HK-2 (cell line): Measurements from ENCODE around the gene OR51G2.

Source experiments
- DNase-seq: peaks from one replicate; pipeline ENCODE4 v3.0.0-alpha.2; 2018; ENCODE audit not compliant: unreplicated experiment

Gene OR51G2

DNA sequence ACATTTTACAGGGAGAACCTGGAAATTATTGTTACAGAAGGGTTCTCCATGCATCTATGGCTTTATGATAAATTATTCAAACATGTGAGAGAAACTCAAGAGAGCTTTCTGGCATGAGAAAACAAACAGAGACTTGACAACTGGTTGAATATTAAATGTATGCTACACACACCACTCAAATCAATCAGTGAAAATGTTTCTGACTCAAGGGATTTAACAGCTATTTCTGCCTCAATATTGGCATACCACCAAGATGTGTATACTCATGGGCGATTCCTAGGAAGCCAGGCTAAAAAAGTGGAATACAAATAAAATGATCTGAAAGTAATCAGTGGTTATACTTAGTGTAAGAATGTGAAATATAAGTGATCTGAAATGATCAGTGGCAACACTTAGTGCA is 53.3 kb downstream of the OR51G2 start:
- no peak for DNase-seq

DNA sequence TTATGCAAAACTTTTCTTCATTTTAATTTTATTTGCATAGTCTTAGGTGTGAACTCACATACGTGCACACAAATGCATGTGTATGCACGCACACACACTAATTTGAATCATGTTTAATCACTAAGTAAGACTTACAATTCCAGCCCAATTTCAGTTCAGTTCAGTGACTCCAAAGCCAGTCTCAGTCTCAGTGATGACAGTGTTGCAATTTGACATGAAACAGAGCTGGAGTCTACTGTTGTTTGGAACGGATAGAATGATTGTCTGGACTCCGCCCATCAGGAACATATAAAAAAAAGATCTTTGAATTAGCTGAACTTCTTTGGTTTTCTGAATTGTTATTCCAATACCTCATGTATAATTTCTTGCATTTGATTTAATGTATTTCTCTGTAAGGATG is 55.3 kb downstream of the OR51G2 start:
- no peak for DNase-seq
